HG02884 (cell line): Measurements from ENCODE around the gene PYGB.
A peak's percentile ranks its signal among the peaks of the same experiment; 100 is the strongest.

Experiments
- ATAC-seq: cut with Tn5 transposase; IDR thresholded peaks from one replicate; pipeline ENCODE4 v1.9.1; 2021; ENCODE audit warnings: mild to moderate bottlenecking, moderate library complexity; ENCODE audit not compliant: unreplicated experiment

Gene PYGB

DNA sequence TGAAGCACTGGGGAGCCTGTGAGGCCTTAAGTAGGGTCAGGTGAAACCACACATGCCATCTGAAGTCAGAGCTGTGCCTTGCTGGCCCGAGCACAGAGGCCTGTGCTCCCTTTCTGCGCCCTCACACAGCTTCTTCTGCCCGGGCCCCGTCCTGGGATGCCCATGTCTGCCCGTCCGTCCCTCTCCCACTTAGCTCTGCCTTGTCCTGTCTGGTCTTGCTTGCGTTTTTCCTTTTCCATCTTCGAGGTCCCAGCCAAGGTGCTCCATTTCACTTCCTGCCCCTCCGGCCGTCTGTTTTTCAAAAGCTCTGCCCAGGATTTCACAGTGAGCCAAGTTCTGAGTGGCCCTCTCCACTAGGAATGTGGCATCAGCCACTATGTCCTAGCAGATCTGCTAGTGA is 45.6 kb downstream of the PYGB start:
- ATAC-seq, result no peak

DNA sequence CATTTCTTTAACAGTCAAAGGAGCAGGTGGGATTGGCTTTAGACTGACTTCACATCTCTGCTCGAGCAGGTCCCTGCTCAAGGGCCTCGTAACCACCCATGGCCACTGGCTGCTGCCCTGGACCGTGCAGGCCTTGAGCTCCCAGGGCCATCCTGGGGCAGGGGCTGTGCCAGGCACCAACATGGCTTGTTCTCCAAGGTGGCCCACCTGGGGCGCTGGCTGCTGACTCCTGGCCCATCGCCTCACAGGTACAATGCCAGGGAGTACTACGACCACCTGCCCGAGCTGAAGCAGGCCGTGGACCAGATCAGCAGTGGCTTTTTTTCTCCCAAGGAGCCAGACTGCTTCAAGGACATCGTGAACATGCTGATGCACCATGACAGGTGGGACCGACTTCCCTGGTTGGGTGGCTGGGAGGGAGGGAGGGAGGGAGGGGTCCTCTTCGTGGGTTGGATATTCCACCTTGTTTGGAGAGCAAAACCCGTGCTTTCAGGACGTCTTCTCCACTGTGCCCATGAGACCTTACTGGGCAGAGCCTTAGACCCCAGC is 46.1 kb downstream of the PYGB start:
- no peak for ATAC-seq

DNA sequence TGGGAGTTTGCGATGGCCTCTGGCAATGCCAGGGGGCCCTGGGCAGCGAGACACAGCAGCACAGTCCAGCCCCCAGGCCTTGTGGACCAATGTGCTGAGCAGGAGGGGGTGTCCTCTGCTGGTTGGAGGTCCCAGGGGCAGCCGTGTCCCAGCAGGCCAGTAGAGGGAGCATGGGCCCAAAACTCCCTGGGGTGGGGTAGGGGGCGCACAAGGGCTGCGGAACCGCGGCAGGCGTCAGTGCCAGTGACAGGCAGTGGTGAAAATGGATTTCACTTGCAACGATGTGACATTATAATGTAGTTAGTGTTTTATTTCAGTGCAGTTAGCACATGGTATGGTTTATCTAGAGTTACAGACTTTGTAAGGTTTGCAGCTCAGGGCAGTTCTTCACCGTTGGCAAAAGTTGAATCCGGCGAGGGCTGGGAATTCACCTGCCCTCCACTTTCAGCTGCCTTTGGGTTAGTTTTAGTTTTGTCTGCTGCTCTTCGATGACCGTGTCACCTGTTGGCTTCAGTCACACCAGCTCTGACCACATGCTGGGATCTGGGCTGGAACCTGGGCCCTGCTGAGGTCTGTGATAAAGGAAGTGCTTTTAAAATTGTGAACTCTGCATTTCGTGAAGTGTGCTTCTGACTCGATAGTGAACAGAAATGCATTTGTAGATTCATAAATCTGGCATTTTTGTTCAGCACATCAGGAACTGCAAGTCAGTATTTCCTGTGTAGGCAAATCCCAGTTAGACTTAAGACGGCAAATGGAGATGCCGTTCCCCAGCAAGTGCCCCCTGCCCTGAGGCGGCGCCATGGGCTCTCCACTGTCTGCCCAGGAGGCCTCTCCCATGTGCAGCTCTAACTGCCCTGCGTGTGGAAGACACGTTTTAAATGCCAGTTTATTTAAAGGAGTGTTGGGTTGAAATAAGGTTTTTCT is 46.8 kb downstream of the PYGB start:
- ATAC-seq, result peak; percentile 47

DNA sequence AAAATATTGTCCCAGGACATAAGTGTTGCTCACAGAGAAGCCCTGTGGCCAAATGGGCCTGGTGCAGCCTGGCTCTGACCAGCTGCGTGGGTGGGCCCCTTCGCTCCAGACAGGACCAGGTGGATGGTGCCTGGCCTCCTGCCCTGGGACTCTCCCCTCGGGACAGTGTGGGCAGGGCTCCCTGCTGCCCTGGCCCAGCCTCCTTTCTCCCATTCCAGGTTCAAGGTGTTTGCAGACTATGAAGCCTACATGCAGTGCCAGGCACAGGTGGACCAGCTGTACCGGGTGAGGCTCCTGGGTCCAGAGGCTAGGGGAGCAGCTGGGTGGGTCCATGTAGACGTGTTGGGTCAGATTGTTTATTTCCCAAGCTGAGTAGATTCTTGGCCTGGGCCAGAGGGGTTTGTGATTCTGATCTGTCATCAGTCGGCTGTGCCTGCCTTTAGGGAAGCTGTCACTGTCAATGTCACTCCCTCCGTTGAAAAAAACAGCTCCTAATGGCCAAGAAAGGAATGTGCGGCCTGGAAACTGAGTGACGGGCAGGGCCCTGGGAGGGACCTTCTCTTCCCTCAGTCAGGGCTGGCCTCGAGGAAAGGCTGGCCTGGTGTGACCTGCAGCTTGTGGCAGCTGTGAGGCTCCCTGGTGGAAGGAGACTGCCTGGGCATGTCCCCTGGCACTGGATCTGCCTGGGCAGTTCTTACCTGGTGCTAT is 47.7 kb downstream of the PYGB start:
- ATAC-seq, result no peak

DNA sequence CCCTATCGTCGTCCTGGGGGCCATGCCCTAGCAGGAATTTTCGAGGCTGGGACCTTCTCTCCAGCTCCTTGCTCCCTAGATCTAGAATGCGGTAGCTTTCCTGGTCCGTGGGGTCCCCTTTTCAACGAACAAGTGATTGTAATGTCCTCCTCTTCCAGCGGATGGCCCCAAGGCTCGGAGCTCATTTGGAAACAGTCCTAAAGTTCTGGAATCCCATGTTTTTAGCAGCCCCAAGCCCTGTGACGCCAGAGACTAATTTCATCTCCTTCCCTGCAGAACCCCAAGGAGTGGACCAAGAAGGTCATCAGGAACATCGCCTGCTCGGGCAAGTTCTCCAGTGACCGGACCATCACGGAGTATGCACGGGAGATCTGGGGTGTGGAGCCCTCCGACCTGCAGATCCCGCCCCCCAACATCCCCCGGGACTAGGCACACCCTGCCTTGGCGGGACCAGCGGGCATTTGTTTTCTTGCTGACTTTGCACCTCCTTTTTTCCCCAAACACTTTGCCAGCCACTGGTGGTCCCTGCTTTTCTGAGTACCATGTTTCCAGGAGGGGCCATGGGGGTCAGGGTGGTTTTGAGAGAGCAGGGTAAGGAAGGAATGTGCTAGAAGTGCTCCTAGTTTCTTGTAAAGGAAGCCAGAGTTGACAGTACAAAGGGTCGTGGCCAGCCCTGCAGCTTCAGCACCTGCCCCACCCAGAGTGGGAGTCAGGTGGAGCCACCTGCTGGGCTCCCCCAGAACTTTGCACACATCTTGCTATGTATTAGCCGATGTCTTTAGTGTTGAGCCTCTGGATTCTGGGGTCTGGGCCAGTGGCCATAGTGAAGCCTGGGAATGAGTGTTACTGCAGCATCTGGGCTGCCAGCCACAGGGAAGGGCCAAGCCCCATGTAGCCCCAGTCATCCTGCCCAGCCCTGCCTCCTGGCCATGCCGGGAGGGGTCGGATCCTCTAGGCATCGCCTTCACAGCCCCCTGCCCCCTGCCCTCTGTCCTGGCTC is 48.5 kb downstream of the PYGB start:
- peak; percentile 22 for ATAC-seq

DNA sequence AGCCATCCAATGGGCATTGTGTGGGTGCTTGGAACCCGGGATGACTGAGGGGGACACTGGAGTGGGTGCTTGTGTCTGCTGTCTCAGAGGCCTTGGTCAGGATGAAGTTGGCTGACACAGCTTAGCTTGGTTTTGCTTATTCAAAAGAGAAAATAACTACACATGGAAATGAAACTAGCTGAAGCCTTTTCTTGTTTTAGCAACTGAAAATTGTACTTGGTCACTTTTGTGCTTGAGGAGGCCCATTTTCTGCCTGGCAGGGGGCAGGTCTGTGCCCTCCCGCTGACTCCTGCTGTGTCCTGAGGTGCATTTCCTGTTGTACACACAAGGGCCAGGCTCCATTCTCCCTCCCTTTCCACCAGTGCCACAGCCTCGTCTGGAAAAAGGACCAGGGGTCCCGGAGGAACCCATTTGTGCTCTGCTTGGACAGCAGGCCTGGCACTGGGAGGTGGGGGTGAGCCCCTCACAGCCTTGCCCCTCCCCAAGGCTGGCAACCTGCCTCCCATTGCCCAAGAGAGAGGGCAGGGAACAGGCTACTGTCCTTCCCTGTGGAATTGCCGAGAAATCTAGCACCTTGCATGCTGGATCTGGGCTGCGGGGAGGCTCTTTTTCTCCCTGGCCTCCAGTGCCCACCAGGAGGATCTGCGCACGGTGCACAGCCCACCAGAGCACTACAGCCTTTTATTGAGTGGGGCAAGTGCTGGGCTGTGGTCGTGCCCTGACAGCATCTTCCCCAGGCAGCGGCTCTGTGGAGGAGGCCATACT is 49.4 kb downstream of the PYGB start:
- ATAC-seq, result peak; percentile 46

DNA sequence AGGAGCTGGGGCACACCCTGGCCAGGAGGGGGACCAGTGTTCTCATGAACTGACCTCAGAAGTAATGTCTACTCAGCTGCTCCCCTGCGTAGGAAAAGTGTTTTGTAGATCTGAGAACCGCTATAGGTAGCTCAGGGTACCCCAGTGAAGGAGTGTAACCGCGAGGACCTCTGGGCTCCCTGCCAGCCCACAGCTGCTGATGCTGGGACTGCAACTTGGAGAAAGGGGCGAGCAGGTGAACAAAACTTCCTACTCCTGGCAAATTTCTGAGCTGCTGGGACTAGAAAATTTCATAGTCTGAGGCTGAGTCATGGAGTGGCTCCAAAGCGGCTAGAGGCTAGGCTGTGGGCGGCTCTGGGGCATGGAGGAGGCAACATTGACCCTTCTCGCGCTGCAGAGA is 51.9 kb downstream of the PYGB start:
- no peak for ATAC-seq

DNA sequence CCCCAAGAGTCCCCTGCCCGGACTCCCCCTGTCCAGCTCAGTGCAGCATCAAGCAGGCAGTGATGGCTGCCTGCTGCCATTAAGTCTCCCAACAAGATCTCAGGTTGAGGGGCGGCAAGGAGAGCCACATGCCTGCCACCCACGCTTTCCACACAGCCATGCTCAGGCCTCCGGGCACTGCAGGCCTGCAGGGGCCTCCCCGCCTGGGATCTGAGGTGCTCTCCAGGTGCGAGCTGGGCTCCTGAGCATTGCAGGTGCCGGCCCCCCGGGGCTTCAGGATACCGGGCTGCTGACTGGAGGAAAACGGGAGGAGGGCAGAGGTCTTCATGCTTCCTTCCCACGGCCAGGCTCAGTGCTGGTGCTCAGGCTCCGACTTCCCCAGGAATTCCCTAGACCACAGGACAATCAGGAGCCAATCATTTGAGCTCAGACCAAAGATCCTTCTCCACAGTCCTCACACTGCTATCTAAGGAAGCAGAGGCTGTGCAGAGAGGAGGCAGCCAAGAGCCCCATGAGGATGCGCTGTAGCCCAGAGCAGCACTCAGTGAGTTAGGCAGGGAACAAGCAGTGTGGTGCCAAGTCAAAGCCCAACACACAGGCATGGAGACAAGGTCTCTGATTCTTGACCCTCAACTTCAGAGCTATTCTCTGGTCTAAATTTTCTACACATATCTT is 52.7 kb downstream of the PYGB start:
- no peak for ATAC-seq

DNA sequence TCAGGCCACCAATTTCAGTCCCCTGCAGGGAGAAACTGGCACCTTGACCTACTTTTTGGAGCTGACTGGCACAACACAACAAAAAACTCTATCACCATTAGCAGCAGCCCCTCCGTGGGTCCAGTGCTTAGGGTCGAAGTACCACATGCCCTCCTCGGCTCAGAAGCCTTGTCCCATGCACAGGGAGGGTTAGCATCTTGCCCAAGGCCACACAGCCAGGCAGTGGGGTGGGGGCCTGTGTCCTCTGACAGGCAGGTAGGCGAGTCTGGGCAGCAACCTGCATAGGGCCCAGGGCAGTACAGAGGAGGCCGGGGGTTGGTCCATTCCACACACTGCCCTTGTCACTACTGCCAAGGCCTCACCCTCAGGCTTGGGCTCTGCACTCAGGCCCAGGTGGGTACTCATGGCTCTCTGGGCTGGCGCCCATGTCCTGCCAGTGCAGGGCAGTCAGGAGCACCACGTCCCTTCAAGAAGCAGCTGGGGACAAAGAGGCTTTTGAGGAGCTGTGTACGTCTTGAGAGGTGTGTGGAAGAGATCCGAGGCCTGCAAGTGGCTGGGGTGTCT is 53.6 kb downstream of the PYGB start:
- no peak for ATAC-seq

DNA sequence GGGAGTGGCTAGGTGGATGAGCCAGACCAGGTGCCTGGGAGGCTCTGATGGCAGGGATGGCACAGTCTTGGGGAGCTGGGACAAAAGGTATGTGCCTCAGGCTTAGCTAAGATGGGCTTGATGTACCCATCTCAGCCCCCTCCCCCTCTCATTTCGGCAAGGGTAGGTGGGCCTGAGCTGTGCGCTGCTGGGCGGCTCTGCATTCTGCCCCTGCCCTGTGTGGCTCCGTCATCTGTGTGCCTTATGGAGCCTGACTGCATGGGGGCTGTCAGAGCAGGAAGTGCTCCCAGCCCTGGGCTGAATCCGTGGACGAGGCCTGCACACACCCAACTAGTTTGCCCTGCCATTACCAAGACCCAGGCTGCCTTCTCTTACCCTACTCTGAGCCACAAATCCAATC is 54.7 kb downstream of the PYGB start:
- ATAC-seq, result no peak

DNA sequence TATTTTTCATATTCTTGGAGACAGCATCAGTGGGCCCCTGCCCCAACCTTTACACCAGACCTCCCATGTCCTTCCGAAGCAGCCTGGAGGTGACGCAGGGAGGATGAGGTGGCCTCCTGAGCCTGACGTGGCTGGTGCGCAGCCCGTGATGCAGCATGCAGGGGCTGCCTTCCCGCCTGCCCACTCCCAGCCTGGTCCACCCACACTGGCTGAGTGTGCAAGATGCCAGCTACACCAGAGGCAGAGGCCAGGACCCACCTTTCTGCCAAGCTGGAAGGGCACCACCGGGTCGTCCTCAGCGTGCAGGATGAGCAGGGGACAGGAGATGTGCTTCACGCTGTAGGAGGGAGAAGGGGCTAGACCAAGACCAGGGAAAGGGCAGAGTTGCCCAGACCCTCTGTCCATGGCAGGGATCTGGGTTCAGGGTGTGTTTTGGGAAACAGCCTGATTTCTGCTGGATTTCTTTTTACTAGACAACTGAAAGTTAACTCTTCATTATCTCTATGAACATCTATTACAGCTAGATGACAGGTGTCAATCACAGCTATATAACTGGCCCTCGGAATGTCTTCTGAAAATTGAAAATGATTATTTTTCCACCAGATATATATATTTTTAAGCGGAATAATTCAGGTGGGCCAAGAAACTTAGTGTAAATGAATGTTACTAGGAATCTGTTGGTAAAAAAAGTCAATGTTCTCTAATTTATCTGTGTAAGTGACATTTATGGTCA is 55.6 kb downstream of the PYGB start:
- ATAC-seq, result no peak

DNA sequence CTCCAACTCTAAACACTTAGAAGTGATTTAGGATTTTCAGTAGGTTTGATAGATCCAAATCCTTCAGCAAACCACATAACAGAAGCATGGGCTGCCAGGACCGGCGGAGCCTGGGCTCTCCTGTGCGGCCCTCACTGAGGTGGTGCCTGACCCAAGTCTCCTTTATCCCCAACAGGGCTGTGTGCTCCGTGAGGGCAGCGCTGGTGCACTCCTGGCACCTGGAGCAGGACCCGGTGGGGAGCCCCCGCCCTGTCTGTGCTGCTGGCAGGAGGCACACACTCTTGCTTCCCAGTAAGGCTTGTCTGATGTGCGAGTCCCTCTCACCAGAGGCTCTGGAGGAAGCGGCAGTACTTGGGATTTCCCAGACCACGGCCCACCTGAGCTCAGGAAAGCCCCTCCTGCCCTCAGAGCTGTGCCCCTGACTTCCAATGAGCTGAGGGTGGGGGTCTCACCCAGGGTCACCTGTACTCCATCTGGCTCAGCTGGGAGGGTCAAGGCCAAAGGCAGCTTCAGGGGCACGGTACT is 56.2 kb downstream of the PYGB start:
- no peak for ATAC-seq

DNA sequence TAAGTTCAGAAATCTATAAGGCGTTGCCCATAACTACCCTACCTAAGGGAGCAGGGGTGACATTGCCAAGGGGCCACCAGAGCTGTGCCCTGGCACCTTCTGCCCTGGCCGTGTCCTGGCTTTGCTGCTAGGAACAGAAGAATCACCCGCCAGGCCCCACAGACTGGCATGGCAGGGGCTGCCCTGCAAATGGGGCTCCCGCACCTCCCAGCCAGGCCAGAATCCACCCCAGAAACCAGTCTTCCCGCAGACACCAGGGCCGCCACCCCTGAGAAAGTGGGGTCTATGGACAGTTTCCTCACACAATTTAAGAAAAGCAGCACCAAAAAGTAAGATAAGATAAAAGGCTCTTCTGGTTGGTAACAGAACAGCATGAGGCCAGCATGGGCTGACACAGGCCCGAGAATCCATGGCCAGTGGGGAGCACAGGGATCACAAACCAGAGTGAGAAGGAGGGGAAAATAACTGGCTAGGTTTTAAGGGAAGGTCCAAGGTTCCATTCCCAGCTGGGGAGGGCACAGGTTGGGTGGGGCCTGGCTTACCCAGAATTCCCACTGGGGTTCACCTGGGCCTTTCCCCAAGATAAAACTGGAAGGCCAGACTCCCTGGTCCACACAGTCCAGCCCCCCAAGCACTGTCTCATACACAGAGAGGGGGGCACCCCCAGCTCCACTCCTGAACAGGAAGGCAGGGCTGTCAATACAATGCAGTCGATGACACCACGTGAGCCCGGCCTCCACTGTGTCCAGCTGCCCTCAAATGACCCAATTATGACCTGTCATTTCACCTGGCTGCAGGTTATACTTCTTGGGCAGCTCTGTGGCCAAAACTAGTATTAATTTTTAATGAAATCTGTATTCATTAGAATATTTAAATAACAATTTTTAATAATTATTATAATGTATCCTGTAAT is 59.4 kb downstream of the PYGB start:
- ATAC-seq, result no peak

DNA sequence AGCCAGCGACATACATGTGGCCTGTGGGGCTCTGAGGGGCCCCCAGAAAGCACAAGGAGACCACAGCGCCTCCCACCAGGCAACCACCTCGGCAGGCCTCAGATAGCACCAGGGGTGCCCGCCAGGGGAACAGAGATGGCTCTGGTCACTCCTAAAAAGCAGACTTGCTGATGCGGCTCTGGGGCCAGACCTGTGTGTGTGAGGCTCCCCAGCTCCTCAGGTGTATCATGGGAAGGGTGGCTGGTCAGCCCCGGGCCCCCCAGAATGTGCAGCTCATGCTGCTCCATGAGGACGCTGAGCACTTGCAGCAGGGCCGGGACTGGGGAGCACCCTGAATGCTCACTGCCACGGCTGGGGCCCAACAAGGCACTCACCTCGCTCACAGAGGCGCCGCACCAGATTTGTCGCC is 60.2 kb downstream of the PYGB start:
- no peak for ATAC-seq

DNA sequence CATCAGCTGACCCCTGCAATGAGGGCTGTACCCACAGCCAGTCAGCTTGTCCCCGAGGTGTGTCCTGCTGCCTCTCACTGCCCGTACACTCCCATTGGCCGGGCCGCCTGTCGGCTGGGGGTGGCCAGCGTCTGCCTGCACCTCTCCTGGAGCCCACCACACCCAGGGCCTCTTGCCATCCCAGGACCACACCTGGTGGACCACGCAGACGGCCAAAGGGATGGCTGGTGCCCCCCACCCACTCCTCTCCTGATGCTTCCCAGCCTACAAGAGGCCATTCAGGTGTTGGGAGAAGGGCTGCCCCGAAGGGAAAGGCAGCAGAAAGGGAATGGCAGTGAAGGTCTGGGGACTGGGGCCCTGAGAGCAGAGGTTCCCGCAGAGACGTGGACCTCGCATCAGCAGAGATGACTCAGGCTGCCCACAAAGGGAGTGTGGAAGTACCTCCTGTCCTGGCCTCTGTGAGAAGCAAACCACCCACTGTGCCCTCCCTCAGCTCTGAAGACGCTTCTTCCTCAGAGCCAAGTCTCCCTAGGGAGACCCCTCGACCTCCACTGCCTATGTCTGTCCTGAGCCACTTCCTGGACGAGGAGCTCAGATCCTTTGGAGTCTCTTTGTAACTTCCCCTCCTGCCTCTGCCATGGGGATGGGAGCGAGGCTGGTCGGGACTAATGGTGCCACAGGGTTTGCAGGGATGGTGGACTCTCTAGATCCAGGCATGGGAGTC is 60.9 kb downstream of the PYGB start:
- no peak for ATAC-seq
